ENCODE measurements around the gene SH3GLB2. TPM values are rescaled to one million over a fixed set of nuclear protein-coding genes. Genes with fewer than 3 reads are reported as not detected.

Gene SH3GLB2
- total RNA-seq, 1 experiment from 2014 or later: 80.1 TPM

DNA sequence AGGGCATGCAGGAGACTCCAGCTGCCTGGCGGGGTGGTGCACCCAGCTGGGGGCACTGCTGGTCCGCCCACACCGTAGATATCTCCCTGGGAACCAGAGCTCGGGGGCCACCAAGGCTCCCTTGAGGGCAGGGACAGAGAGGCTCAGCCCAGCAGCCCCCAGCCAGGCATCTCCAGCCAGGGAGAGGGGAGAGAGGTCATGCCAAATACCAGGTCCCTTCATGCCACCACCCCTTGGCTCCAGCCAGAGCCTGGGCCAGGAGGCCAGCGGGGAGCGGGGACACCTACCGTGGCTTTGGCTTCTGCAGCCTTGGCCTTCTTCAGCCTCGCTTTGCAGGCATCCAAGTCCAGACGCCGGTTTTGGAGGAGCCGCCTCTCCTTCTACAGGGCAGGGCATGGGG is 14.0 kb downstream of the SH3GLB2 start:
- H3K27me3 ChIP-seq (ENCODE audit: control insufficient read depth, insufficient read depth, low read length): no peaks in the 10 kb centered on the region
- DNase-seq: peak; percentile 41
- peaks cover 16% of the 10 kb centered on the region for H3K36me3 ChIP-seq (replicated peaks; ENCODE audit: control insufficient read depth, insufficient read depth, low read length)
- H3K4me3 ChIP-seq (ENCODE audit: insufficient read depth, low read depth, low read length): no peak overlapping the region

DNA sequence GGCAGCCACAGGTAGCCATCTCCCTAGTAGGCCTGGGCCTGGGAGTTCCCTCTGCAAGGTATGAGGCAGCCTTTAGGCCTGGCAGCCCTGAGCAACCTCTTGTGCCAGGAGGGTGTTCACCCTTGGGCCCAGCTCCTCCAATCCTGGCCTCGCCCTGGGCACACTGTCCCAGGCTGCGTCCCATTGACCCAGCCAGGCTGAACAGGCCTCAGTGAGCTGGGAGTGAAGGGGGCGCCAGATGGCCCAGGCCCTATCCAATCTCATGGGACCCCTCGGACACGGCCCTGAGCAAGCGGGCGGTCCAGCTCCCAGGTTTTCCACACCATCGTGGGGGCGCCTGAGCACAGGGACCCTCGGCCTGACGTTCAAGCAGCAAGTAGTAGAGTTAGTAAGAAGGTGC is 14.5 kb downstream of the SH3GLB2 start:
- peaks cover 17% of the 10 kb centered on the region for H3K36me3 ChIP-seq (replicated peaks; ENCODE audit: control insufficient read depth, insufficient read depth, low read length)
- no peaks in the 10 kb centered on the region for H3K27me3 ChIP-seq (ENCODE audit: control insufficient read depth, insufficient read depth, low read length)
- DNase-seq: peak; percentile 50
- H3K4me3 ChIP-seq (ENCODE audit: insufficient read depth, low read depth, low read length): no peak overlapping the region

DNA sequence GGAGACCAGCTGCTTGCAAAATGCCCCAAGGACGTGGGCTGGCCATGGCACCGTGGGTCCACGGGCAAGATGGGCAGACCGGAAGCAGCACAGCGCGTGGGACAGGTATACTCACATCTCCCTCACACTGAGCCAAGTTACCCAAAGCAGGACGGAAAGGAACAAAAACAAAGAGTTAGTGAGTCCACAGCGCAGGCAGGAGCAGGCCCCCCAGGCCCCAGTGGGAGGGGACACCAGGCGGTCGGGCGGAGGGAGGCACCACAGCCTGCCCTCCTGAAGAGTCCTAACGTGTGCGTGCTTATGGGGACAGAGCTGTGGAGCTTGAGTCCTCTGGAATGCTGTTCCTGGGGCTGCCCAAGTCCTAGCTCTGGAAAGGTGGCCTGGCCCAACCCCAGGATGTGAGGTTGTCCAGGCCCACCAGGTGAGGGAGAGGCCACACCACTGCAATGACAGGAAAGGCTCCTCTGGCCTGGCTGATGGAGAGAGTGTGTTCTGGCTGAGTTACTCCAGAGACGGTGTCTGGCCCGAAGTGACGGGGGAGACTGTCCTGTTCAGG is 15.2 kb downstream of the SH3GLB2 start:
- H3K4me3 ChIP-seq (ENCODE audit: insufficient read depth, low read depth, low read length): no peak overlapping the region
- DNase-seq: peak; percentile 49
- H3K27me3 ChIP-seq (ENCODE audit: control insufficient read depth, insufficient read depth, low read length): no peaks in the 10 kb centered on the region
- H3K36me3 ChIP-seq (replicated peaks; ENCODE audit: control insufficient read depth, insufficient read depth, low read length): peaks cover 19% of the 10 kb centered on the region

DNA sequence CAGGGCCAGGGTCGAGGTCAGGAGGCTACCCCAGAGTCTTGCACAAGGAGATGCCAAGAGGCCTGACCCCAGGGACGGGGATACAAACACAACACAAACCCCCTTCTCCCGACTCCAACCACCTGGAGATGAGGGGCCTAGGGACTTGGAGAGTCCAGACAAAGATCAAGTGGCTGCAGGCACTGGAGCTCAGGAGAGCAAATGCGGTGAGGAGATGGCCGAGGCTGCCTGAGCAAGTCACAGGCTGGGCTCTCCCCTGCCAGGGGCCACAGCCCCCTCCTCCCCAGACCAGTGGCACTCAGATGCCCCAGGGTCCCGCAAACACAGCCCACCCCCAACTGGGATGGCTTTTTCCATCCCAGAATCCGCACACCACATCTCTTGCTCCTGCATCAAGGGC is 15.8 kb downstream of the SH3GLB2 start:
- H3K4me3 ChIP-seq (ENCODE audit: insufficient read depth, low read depth, low read length): no peak overlapping the region
- peak; percentile 57 for DNase-seq
- peaks cover 22% of the 10 kb centered on the region for H3K36me3 ChIP-seq (replicated peaks; ENCODE audit: control insufficient read depth, insufficient read depth, low read length)

DNA sequence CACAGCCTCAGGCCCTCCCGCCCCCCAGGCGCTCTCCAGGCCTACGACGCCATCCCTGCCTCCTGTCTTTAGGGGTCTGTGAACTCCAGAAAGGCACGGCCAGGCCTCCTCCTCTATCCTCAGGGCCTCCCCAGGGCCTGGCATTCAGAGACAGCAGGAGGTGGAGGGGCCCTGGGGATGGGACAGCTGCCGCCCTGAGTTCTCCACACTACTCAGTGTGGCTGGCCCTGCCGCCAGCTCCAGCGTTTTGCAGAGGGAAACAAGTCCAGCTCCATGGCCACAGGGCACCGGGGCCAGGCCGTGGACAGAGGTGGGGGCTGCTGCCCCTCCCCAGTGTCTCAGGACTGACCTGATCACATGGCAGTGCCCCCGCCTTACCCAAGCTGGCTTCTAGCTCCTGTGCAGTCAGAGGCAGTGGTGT is 16.4 kb downstream of the SH3GLB2 start:
- Histone ChIP-seq H3K4me3 (ENCODE audit: insufficient read depth, low read depth, low read length) (no peak overlapping the region), H3K27me3 (ENCODE audit: control insufficient read depth, insufficient read depth, low read length) (no peaks in the 10 kb centered on the region), H3K36me3 (replicated peaks; ENCODE audit: control insufficient read depth, insufficient read depth, low read length) (peaks cover 22% of the 10 kb centered on the region)
- DNase-seq: peak; percentile 60

More for the DNA sequence above, 15.8 kb downstream of the SH3GLB2 start:
- no peaks in the 10 kb centered on the region for H3K27me3 ChIP-seq (ENCODE audit: control insufficient read depth, insufficient read depth, low read length)

DNA sequence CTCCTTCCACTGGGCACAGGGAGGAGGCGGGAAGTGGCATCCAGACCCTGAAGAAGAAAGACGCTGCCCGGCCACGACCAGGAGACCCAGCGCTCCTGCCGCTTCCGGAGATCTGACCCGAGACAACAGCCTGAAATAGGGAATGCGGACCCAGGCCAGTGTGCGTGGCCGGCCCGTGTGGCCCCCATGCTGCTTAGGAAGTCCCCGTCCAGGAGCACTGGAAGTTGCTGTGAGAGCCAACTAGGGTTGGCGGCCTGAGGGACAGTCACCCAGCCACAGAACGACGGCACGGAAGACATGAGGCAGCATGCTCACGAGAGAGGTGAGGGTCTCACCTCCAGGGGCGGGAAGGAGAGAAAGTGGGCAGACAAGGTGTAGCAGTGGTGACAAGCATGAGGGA is 17.0 kb downstream of the SH3GLB2 start:
- no peak overlapping the region for H3K4me3 ChIP-seq (ENCODE audit: insufficient read depth, low read depth, low read length)
- H3K36me3 ChIP-seq (replicated peaks; ENCODE audit: control insufficient read depth, insufficient read depth, low read length): peaks cover 22% of the 10 kb centered on the region
- DNase-seq: peak; percentile 46
- H3K27me3 ChIP-seq (ENCODE audit: control insufficient read depth, insufficient read depth, low read length): no peaks in the 10 kb centered on the region

DNA sequence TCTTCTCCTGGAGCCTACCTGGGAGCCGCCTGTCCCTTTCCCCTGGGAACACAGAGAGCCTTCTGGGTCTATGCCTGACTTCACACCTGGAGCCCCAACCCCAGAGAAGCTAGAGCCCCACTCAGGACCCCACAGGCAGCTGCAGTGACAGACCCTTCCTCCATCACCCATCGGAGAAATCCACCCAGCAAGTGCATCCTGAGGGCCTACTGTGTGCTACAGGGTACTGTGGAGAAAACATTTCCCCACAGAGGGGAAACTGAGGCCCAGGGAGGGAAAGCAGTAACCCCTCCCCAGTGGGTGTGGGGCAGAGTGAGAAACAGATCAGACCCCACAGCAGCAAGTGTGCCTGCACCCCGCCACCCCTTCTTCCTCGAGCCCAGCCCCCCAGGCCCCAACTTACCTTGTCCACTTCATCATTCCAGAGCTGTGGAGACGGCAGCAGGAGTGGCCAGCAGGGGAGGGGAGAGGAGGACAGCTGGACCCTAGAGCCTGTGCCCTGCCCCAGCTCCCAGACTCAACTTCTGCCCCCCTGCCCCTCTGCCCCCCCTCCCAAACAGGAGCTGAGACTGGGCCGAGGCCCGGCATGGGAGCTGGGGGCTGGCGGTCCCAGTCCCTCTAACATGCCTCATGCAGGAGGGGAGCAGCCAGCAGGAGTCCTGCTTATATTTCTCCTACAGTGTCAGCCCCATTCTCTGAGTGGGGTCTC is 17.7 kb downstream of the SH3GLB2 start:
- H3K27me3 ChIP-seq (ENCODE audit: control insufficient read depth, insufficient read depth, low read length): no peaks in the 10 kb centered on the region
- no peak overlapping the region for H3K4me3 ChIP-seq (ENCODE audit: insufficient read depth, low read depth, low read length)
- H3K36me3 ChIP-seq (replicated peaks; ENCODE audit: control insufficient read depth, insufficient read depth, low read length): peaks cover 27% of the 10 kb centered on the region
- DNase-seq: peak; percentile 44

DNA sequence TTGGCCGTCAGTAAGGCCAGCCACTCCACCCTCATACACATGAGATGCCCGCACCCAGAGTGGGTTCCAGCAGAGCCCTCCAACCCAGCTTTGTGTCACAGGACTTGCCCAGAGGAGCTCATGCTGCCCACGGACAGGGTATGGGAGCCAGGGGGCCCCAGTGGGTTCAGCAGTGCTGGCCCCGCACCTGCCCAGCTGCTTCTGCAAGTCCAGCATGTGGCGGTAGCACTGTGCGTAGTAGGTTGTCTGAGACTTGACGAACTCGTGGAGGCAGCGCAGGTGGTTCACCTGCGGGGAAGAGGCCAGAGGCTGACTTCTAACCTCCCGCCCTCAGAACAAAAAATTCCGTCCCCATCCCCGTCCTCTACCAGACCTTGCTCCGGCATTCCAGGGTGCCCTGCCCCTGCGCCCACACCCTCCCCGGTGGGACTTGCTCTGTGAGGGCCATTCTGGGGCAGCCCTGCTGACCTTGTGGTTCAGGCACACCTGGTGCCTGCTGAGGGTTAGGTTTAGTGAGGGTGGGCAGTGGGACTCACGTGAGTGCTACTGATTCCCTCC is 18.5 kb downstream of the SH3GLB2 start:
- peak; percentile 59 for DNase-seq
- peaks cover 29% of the 10 kb centered on the region for H3K36me3 ChIP-seq (replicated peaks; ENCODE audit: control insufficient read depth, insufficient read depth, low read length)

DNA sequence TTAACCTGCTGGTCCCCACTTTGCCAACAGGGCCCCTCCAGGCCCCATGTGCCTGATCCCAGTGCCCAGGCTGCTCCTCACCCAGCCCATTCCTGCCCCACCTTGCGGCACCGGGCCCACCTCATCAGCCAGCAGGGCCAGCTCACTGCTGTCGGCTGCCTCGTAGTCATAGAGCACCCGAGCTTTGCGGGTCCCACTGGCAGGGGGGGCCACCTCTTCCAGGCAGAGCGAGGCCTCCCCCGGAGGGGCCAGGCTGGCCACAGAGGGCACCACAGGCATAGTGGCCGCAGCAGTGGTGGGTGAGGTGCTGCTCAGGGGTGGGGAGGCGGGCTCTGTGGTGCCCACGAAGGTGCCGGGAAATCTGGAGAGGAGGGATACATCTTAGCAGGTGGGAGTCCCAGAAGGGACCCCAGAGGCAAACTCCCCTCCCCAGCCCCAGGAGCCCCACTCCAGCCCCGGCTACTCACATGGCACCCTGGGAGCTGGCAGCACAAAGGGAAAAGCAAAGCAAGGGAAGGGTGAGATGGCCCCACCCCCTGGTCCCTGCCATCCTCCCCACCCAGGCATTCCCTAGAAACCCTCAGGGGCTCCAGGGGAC is 19.0 kb downstream of the SH3GLB2 start:
- Histone ChIP-seq H3K27me3 (ENCODE audit: control insufficient read depth, insufficient read depth, low read length) (no peaks in the 10 kb centered on the region), H3K36me3 (replicated peaks; ENCODE audit: control insufficient read depth, insufficient read depth, low read length) (peaks cover 26% of the 10 kb centered on the region), H3K4me3 (ENCODE audit: insufficient read depth, low read depth, low read length) (no peak overlapping the region)
- DNase-seq: peak; percentile 61

More for the DNA sequence above, 18.5 kb downstream of the SH3GLB2 start:
- Histone ChIP-seq H3K4me3 (ENCODE audit: insufficient read depth, low read depth, low read length) (no peak overlapping the region), H3K27me3 (ENCODE audit: control insufficient read depth, insufficient read depth, low read length) (no peaks in the 10 kb centered on the region)

DNA sequence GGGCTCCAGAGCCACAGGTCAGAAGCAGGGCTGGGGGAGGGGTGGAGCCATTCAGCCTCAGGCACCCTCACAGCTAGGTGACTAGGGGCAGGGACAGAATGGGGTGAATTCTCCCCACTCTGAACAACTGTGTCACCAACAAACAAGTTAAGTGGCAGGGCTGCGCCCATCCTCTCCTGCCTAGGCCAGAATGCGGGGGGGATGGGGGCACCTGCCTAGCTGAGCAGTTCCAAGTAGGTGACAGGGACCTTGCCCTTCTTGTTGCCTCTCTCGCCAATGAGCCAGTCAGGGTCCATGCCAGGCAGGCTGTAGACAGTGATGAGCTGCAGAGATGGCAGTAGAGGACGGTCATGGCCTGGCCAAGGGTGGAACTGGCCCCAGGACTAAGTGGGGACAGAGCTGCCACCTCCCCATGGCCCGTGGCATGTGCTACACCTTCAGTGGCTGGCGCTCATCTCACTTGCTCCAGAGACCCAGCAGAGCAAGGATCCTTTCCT is 19.6 kb downstream of the SH3GLB2 start:
- DNase-seq: peak; percentile 41
- Histone ChIP-seq H3K4me3 (ENCODE audit: insufficient read depth, low read depth, low read length) (no peak overlapping the region), H3K36me3 (replicated peaks; ENCODE audit: control insufficient read depth, insufficient read depth, low read length) (peaks cover 25% of the 10 kb centered on the region), H3K27me3 (ENCODE audit: control insufficient read depth, insufficient read depth, low read length) (no peaks in the 10 kb centered on the region)

DNA sequence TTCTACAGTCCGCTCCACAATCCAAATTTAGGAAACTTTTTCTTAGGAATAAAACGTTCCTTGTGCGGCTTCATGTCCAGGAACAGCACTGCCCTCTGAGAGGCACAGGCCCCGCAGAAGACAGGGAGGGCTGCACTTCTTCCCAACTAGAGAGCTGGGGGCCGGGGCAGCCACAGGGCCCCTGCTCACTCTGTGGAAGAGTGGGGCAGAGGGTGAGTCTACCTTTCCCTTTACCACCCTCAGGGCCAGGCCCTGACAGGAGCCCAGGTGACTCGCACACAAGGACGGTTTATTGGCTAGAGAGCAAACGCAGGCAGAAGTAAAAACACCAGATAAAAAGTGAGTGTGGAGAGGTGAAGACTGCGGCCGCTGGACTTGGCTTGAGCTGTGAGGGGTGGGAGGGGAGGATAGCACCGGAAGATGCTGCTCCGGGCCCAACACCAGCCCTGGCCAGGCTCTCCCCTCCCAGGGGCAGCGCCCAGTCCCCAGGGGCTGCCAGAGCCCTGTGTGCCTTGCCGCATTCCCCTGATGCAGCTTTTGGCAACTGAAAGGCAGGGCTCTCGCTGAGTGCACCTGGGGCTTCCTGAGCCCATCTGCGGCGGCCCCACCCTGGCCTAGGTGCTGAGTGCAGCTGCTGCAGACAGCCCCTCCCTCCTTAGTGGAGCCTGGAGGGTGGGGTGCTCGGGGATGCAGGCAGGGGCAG is 20.2 kb downstream of the SH3GLB2 start:
- H3K27me3 ChIP-seq (ENCODE audit: control insufficient read depth, insufficient read depth, low read length): no peaks in the 10 kb centered on the region
- no peak overlapping the region for H3K4me3 ChIP-seq (ENCODE audit: insufficient read depth, low read depth, low read length)
- DNase-seq: peak; percentile 62
- H3K36me3 ChIP-seq (replicated peaks; ENCODE audit: control insufficient read depth, insufficient read depth, low read length): peaks cover 26% of the 10 kb centered on the region

DNA sequence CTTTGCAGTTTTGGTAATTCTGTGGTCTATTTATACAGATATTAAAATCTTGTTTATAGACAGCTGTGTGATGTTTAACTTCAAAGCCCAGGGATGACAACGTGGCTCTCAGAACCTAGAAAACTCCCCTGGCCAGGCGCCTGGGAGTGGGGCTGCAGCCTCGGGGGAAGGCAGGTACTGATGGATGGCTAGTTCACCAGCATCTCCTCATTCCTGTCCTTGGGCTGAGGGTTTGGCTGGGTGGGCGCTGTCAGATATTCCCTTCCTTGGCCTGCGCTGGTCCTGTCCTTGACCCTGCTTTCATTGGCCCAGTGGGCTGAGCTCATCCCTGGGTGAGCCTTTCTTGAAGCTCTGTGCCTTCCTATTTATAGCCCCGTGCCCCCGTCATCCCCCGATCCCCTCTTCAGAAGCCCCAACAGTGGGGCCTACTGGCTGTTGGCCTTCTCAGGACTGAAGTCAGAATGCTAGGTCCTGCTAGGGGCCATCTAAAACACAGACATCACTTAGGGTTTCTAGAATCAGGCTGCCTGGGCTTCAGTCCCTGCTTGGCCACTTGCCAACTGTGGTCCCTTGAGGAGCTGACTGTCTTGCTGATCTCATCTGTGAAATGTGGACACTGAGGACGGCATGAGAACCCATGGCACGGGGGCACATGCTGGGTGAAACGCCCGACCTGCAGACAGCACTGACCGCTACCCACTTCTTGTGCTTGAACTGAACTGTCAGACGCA is 20.9 kb downstream of the SH3GLB2 start:
- no peak overlapping the region for H3K4me3 ChIP-seq (ENCODE audit: insufficient read depth, low read depth, low read length)
- no peaks in the 10 kb centered on the region for H3K27me3 ChIP-seq (ENCODE audit: control insufficient read depth, insufficient read depth, low read length)
- H3K36me3 ChIP-seq (replicated peaks; ENCODE audit: control insufficient read depth, insufficient read depth, low read length): peaks cover 29% of the 10 kb centered on the region
- DNase-seq: no peak

DNA sequence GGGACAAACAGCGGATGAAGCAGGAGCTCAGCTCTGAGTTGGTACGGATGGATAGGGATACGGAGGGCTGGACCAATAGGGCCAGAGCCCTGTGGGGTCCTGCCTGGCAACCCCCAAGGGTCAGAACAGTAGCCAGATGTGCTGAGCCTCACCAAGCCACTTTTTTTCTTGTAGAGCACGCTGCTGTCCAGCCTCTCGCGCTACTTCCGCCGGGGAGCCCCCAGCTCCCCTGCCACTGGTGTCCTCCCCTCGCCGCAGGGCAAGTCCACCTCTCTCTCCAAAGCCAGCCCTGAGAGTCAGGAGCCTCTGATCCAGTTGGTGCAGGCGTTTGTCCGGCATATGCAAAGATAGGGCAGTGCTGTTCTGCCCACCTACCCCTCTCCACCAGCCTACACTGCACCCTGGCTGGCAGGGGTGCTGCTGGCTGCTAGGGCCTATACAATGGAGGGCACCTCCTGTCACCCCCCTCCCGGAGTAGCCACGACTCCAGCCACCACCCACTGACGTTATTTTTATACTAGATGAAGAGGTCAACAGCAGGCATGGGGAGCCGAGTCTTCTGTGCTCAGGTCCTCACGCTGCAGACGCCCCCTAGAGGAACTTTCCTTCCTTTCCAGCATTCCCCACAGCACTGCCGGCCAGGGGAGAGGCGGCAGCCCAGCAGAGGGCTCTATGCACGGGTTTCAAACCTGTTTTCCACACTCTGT is 21.6 kb downstream of the SH3GLB2 start:
- peaks cover 36% of the 10 kb centered on the region for H3K36me3 ChIP-seq (replicated peaks; ENCODE audit: control insufficient read depth, insufficient read depth, low read length)
- peak; percentile 95 for DNase-seq
- H3K27me3 ChIP-seq (ENCODE audit: control insufficient read depth, insufficient read depth, low read length): no peaks in the 10 kb centered on the region
- H3K4me3 ChIP-seq (ENCODE audit: insufficient read depth, low read depth, low read length): no peak overlapping the region
